ENCODE results near the gene ATP6V1G1.
"Not testable (repeated sequence)": the region's sequence is repeated elsewhere in the genome, so short reads cannot be mapped to it uniquely, and the experiment has no call there.

Gene ATP6V1G1, protein sequence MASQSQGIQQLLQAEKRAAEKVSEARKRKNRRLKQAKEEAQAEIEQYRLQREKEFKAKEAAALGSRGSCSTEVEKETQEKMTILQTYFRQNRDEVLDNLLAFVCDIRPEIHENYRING

DNA sequence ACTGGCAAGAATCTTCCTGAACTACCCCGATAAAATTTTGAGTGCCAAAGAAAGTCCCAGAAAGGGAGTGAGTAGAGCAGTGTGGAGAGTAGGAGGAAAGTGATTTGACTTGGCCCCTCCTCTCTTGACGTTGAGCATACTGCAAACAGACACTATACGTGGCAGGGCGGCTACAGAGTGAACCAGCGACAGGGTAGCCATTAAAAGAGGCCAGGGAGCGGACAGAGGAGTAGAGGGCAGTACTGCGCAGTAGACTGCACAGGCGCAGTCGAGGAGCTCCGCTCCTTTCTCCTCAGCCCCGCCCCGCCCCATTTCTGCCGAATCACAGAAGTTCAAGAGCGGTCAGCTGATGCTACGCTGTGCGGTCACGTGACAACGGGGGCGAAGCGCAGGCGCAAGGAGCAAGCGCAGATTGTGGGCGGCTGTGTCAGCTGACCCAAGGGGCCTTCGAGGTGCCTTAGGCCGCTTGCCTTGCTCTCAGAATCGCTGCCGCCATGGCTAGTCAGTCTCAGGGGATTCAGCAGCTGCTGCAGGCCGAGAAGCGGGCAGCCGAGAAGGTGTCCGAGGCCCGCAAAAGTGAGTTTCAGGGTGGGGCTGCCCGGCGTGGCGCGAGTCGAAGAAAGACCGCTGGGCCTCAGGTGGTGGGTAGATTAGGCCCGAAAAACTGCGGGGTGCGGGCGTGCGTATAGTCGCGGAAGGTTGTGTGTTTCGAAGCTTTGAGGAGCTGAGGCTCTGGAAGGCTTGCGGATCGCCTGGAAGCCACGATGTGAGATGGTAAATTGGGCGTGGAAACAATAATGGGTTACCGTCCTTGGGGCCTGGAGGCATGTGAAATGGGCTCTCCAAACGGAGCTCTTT, at the start of gene ATP6V1G1:
Gene ATP6V1G1, plus strand, starts transcription at position 425 of the 858 bp plus-strand sequence. Its CDS starts 70 bp downstream, at position 495.
- peak; percentile 99 for DNase-seq

DNA sequence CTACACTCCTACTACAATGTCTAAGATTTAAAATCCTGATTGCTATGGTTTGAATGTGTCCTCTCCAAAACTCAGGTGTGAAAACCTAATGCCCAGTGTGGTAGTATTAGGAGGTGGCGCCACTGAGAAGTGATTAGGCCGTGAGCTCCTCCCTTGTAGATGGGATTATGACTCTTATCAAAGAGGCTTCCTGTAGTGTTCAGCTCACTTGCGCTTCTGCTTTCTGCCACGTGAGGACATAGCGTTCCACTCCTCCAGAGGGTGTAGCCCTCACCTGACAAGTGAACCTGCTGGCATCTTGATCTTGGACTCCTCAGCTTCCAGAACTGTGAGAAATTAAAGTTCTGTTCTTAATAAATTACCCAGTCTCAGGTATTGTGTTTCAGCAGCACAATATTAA, 49.3 kb upstream of the ATP6V1G1 start:
- peak; percentile 2 to 6 for DNase-seq

DNA sequence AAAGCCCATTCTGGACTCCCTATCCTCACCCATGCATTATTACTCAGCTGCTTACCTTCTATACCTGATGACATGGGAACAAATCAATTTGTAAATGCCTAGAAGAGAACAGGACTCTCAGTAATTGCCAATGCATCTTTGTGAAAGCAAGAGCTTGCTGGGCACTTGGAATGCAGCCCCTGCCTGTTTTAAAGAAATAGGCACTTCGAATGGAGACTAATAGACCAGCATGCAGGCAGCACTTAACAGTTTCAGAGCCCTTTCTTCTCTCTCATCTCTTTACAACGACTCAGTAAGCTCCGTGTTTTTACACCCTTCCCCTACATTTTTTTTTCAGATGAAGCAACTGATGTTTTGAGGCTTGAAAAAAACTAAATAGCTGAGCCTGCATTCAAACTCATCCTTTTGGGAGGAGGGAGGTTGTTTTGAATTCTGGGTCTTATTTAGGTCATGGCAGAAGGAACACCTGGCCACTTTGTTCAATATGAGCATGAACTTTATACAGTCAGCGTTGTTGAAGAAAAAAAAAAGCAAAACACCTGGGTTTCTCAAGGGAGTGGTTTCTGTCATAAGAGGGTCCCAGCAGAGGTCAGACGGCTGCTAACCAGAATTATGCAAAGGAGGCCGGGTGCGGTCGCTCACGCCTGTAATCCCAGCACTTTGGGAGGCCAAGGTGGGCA, 47.7 kb upstream of the ATP6V1G1 start:
- DNase-seq = no peak

- no peak for DNase-seq
Measured at GRCh38 chr9:114545055-114545454, 42.5 kb upstream of the ATP6V1G1 start.

DNA sequence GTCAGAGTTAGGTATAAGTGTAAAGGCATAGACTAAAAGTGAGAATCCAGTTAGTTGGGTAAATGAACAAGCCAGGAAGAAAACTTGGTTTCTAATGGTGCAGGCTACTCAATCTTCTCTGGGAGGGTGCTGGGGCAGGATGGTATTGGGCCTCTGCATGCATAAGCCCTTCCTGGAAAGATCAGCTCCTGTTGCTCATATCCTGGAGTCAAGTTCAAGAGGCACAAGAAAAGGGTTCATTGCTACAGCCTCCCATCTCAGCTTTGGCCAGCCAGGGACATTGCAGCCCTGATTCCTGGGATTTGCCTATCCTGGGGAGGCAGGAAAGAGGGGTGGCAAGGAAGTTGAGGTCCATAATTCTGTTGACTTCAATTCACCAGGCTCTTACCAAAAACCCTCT, 40.7 kb upstream of the ATP6V1G1 start:
- DNase-seq = no peak

DNA sequence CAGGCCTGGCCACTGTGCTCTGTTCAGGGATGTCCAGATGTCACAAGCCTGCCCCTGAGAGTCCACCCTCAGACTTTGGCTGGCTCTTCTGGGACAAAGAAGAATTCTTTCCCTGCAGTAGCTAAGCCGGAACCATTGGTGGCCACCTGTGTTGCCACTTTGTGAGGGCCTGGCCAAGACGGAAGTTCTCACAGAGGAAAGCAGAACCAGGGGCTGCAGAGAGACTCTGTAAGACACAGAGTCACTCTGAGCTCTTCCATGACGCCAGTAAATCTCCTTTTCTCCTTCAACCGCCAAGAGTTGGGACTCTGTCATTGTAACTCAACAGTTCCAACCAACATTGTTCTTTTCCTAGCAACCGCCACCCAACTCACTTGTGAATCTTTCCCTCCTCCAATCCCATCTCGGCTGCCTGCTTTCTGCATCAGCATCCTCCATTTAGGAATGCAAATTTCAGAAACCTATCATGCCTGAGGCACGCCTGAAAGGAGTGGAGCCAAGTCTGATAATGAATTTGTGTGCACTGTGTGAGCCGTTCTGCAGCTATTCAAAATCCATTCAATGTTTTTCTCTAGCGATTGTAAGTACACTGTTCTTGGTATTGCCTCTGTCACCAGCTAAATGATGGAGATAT, 37.8 kb upstream of the ATP6V1G1 start:
- no peak for DNase-seq

DNA sequence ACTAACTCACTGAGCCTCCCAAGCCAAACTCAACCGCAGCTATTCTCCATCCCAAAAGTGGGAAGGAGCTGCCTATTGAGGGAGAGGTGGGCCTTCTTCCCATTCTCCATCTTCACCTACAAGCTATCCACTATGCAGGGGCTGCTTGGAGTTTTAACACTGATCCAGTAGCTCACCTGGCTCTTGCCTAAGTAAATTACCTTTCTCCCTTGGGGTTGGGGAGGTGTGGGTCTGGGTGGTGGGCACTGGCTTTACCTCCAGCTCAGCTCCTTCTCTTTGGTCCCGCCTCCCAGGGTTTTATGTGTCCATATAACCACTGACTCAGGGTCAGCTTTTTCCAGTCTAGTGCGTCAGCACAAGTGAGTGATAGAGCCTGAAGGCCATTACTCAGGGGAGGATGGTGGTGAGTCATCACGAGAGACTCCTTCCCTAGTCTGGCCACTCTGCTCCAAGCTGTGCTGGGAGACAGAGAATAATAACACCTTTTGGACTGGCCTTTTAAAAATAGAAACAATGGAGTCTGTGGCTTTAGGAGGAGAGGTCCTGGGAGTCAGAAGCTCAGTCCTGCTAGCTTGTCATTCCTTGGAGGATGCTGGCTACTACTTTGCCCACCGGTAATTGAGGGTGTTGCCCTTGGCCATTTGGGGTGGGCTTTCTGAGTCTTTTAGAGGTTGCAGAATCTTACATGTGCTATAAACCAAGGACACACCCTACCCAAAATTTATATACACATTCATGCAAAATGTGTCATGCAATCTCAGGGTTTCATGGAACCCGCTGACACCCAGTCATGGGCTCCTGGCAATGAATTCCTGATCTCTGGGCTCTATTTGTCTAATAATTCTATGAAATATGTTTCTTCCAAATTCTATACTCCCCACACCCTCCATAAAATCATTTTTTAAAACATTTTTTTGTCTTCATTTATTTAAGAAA, 35.6 kb upstream of the ATP6V1G1 start:
- DNase-seq = no peak

GRCh38 chr9:114552706-114553105, 34.9 kb upstream of the ATP6V1G1 start:
- no peak for DNase-seq

- DNase-seq = no peak
Measured at GRCh38 chr9:114553202-114553601, 34.4 kb upstream of the ATP6V1G1 start.

DNA sequence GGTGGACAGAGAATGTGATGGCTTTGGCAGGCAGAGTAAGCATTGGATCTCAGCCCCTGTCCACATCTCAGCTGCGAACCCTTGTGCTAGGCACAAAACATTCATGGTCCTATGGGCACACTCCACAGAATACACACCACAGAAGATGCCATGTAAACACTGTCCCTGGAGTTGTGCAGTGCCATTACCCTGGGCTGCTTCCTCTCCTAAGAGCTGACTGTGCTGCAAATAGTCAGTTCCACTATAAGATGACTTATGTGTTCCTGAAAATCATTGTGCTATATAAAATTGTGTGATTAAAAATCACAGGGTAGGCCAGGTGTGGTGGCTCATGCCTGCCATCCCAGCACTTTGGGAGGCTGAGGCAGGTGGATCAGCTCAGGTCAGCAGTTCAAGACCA, 31.9 kb upstream of the ATP6V1G1 start:
- DNase-seq = no peak

DNA sequence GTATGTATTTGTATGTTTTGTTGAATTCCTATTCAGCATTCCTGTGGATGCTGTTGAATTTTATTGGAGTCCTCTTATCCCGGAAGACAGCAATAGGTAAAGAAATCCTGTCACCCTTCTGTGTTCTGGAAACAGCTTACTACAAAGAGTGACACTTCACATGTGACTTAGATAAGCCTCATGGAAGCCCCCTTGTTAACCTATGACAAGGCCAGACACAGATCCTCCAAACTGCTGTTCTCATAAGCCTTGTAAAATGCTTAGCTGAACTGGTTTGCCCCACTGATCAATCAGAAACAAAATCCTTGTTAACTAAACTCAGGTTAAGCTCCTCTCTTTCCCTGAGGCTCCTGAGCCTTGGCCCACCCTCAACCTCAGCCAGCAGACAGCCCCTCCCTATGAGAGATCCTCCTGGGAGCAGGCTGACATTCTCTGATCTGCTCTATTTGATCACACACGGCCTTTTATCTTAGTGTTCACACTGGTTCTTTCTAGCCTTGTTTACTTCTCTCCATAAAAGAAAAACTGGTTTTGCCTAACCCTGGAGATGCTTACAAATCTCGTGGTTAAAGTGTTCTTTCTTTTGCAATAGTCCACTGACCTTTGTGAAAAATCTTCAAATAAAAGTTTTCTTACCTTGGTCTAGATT, 29.4 kb upstream of the ATP6V1G1 start:
- DNase-seq = no peak

DNA sequence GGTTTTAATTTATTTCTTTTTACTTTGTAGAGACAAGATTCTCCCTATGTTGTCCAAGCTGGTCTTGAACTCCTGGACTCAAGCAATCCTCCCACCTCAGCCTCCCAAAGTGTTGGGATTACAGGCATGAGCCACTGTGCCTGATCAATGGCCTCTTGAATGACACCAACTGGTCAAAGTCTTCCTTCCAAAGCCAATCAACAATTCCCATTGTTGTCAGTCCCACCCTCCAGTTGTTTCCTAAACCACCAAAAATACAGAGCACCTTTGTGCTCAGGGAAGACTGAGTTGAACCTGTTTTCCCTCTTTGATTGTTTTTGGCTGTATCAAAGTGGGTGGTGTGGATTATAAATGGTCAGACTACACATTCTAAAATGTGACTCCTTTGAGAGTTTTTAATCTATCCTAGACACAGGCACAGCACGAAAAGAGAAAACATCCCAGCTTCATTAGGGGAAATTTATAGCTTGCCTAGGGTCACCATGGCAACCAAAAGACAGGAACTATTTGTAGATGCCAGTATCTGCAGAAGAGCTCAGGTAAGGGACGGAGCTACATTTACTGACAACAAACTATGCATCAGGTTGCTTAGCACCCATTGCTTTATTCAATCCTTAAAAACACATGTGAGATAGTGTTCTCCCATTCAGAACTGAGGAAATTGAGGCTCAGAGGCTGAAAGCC, 27.6 kb upstream of the ATP6V1G1 start:
- DNase-seq = no peak

DNA sequence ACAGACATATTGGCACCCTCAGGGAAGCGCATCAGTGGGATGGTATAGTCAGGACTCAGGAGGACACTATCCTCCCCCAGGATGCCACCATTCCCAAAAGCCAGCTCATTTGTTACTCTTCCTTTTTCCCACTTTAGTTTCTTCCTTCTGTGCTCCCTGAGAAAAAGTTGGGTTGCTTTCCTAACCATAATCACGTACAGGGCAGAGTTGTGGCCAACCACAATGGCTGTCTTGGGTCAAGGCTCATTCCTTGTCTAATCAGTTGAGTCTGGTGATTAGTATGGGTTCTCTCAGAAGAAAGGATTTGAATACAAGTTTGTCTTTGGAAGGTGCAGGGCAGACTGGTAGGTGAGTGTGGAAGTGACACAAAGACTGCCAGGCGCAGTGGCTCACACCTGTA, 26.6 kb upstream of the ATP6V1G1 start:
- no peak for DNase-seq

GRCh38 chr9:114561771-114562170, 25.8 kb upstream of the ATP6V1G1 start:
- DNase-seq = no peak

GRCh38 chr9:114565204-114565603, 22.4 kb upstream of the ATP6V1G1 start:
- DNase-seq = no peak

GRCh38 chr9:114570742-114571141, 16.8 kb upstream of the ATP6V1G1 start:
- DNase-seq = no peak

- no peak for DNase-seq
Measured at GRCh38 chr9:114571391-114571790, 16.2 kb upstream of the ATP6V1G1 start.

DNA sequence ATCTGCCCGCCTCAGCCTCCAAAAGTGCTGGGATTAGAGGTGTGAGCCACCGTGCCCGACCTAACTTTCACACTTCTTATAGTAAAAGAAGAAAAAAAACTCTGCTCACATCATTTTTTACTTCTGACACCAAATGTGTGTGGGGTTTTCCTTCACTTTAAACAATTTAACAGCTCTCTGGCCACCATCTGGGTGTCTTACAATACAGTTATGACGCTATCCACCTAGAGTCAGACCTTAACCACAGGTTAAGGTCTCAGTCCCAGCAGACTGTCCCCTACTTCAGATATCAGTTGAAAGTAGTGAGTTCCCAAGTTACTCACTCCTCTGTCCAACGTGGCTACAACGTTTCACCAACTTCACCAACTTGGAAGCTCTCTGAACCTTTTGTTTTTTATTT, 15.4 kb upstream of the ATP6V1G1 start:
- DNase-seq = no peak

DNA sequence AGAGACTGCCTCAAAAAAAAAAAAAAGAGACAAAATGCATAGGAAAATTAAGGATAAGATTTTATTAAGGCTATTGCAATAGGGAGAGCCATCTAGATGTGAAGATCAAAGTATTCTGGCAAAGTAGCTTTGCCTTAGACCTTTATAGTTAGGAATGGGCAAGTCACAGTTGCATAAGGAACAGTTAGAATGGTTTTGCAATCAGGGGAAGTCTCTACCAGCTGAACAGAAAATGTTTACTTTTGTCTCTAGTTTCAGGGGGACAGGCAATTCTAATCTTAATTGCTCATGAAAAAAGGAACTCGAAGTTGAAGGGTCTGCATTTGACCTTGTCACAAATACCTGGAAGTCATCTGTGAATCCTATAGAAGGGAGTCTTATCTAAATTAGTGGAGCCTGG, 13.1 kb upstream of the ATP6V1G1 start:
- DNase-seq = no peak

- DNase-seq = not testable (repeated sequence)
Measured at GRCh38 chr9:114576779-114577178, 10.8 kb upstream of the ATP6V1G1 start.

- not testable (repeated sequence) for DNase-seq
Measured at GRCh38 chr9:114578134-114578533, 9.4 kb upstream of the ATP6V1G1 start.
